ENCODE measurements around the gene COPS7A.
A peak's percentile ranks its signal among the peaks of the same experiment; 100 is the strongest.

Gene COPS7A

GRCh38 chr12:6771509-6772330 is 47.9 kb downstream of the COPS7A start:
- Histone ChIP-seq H3K4me3 (replicated peaks; ENCODE audit: low read depth, low read length) (no peak overlapping the region; the same call in 1 of the 2 replicates), H3K36me3 (ENCODE audit: control insufficient read depth, insufficient read depth, low read length) (no peaks in the 10 kb centered on the region; the same call in 1 of the 2 replicates), H3K27me3 (replicated peaks; ENCODE audit: control insufficient read depth, insufficient read depth, low read length) (no peaks in the 10 kb centered on the region)
- DNase-seq (ENCODE audit: extremely low read depth, insufficient read length) = no peak
- no peak for TF ChIP-seq CTCF (IDR thresholded peaks at IDR 0.05; ENCODE audit: insufficient read depth, low read length, poor library complexity, severe bottlenecking)

GRCh38 chr12:6772331-6772695 is 48.5 kb downstream of the COPS7A start, which contains the start of gene LAG3:
Gene LAG3, plus strand, starts transcription at chr12:6772520. Its CDS starts 333 bp downstream, at chr12:6772853.
- H3K4me3 ChIP-seq (replicated peaks; ENCODE audit: low read depth, low read length) = peak within 1 kb of the TSS; percentile 45
- no peaks in the 10 kb centered on the region for H3K27me3 ChIP-seq (replicated peaks; ENCODE audit: control insufficient read depth, insufficient read depth, low read length)
- TF ChIP-seq CTCF (IDR thresholded peaks at IDR 0.05; ENCODE audit: insufficient read depth, low read length, poor library complexity, severe bottlenecking) = no peak
- no peak for DNase-seq (ENCODE audit: extremely low read depth, insufficient read length)
- no peaks in the 10 kb centered on the region; the same call in none of the 2 replicates for H3K36me3 ChIP-seq (ENCODE audit: control insufficient read depth, insufficient read depth, low read length)

- H3K4me3 ChIP-seq (replicated peaks; ENCODE audit: low read depth, low read length) = peak overlapping the region; percentile 45
- no peak for TF ChIP-seq CTCF (IDR thresholded peaks at IDR 0.05; ENCODE audit: insufficient read depth, low read length, poor library complexity, severe bottlenecking)
Measured at GRCh38 chr12:6772726-6773589, 49.1 kb downstream of the COPS7A start.

GRCh38 chr12:6773590-6774351 is 49.9 kb downstream of the COPS7A start:
- no peak for DNase-seq (ENCODE audit: extremely low read depth, insufficient read length)
- Histone ChIP-seq H3K36me3 (ENCODE audit: control insufficient read depth, insufficient read depth, low read length) (no peaks in the 10 kb centered on the region; the same call in none of the 2 replicates), H3K27me3 (replicated peaks; ENCODE audit: control insufficient read depth, insufficient read depth, low read length) (no peaks in the 10 kb centered on the region), H3K4me3 (replicated peaks; ENCODE audit: low read depth, low read length) (peak overlapping the region; percentile 45)
- no peak for TF ChIP-seq CTCF (IDR thresholded peaks at IDR 0.05; ENCODE audit: insufficient read depth, low read length, poor library complexity, severe bottlenecking)

More at GRCh38 chr12:6772726-6773589, 49.1 kb downstream of the COPS7A start:
- Histone ChIP-seq H3K27me3 (replicated peaks; ENCODE audit: control insufficient read depth, insufficient read depth, low read length) (no peaks in the 10 kb centered on the region), H3K36me3 (ENCODE audit: control insufficient read depth, insufficient read depth, low read length) (no peaks in the 10 kb centered on the region; the same call in none of the 2 replicates)
- no peak for DNase-seq (ENCODE audit: extremely low read depth, insufficient read length)

GRCh38 chr12:6774499-6775062 is 50.7 kb downstream of the COPS7A start:
- Histone ChIP-seq H3K36me3 (ENCODE audit: control insufficient read depth, insufficient read depth, low read length) (no peaks in the 10 kb centered on the region; the same call in none of the 2 replicates), H3K27me3 (replicated peaks; ENCODE audit: control insufficient read depth, insufficient read depth, low read length) (no peaks in the 10 kb centered on the region), H3K4me3 (replicated peaks; ENCODE audit: low read depth, low read length) (no peak overlapping the region)
- DNase-seq (ENCODE audit: extremely low read depth, insufficient read length) = no peak
- no peak for TF ChIP-seq CTCF (IDR thresholded peaks at IDR 0.05; ENCODE audit: insufficient read depth, low read length, poor library complexity, severe bottlenecking)
